Left renal pelvis (tissue), 4 donors: ENCODE data around the gene TMPO. TPM values are rescaled to one million over a fixed set of nuclear protein-coding genes. Genes with fewer than 3 reads are reported as not detected.
"Not testable (repeated sequence)": the region's sequence is repeated elsewhere in the genome, so short reads cannot be mapped to it uniquely, and the experiment has no call there.

ENCODE experiments used
- DNase-seq, 4 donors: peaks; one replicate each; pipeline ENCODE4 v3.0.0-alpha.2; 2013; ENCODE audit warnings: low read depth in 4 of 4, low spot score in 3 of 4
- polyA plus RNA-seq, 4 donors: library from polyadenylated mRNA; unstranded; fragments of 120-200 nt; gene quantifications; one replicate each; pipeline ENCODE4 v1.2.1, GENCODE V29; 2013; ENCODE audit not compliant: insufficient read length in 4 of 4

TMPO gene
- polyA plus RNA-seq, 4 donors = 187 to 215 (median 201) TPM

GRCh38 chr12:98576795-98577194, 61.4 kb downstream of the TMPO start:
- not testable (repeated sequence) for DNase-seq

- DNase-seq = no peak
Observed at GRCh38 chr12:98578392-98578791, 63.0 kb downstream of the TMPO start.

GRCh38 chr12:98578821-98579220, 63.4 kb downstream of the TMPO start:
- DNase-seq = no peak

GRCh38 chr12:98579347-98579746, 64.0 kb downstream of the TMPO start:
- no peak for DNase-seq

- DNase-seq = no peak
Observed at GRCh38 chr12:98579835-98580234, 64.4 kb downstream of the TMPO start.

- no peak for DNase-seq
Observed at GRCh38 chr12:98580695-98581094, 65.3 kb downstream of the TMPO start.

GRCh38 chr12:98581101-98581500, 65.7 kb downstream of the TMPO start:
- DNase-seq = no peak

- no peak for DNase-seq
Observed at GRCh38 chr12:98582093-98582492, 66.7 kb downstream of the TMPO start.

GRCh38 chr12:98587084-98587483, 71.7 kb downstream of the TMPO start:
- no peak for DNase-seq

GRCh38 chr12:98591209-98591608, 75.8 kb downstream of the TMPO start:
- DNase-seq = no peak

GRCh38 chr12:98592825-98593322, 77.5 kb downstream of the TMPO start:
- DNase-seq = no peak

- DNase-seq = peak; percentile 93 to 96 (median 94)
Observed at GRCh38 chr12:98593351-98594049, 78.1 kb downstream of the TMPO start, which contains the start of gene SLC25A3. TSS of gene SLC25A3 (plus strand) at chr12:98593686. CDS start at chr12:98593979, 293 bp downstream.

- no peak for DNase-seq
Observed at GRCh38 chr12:98594050-98594835, 78.9 kb downstream of the TMPO start.

GRCh38 chr12:98595243-98595988, 80.0 kb downstream of the TMPO start:
- DNase-seq = no peak

- DNase-seq = not testable (repeated sequence)
Observed at GRCh38 chr12:98597313-98597712, 81.9 kb downstream of the TMPO start.

Other genes starting within 250 kb of the TMPO start
- gene SLC25A3, start 78.1 kb downstream of the TMPO start, polyA plus RNA-seq = 100 to 1,000 TPM; 528 to 733 (median 604) TPM
- gene IKBIP, start 129.2 kb downstream of the TMPO start, polyA plus RNA-seq = 10 to 100 TPM; 23.1 to 34.7 (median 30.3) TPM
- gene APAF1, start 129.7 kb downstream of the TMPO start, polyA plus RNA-seq = 10 to 100 TPM; 31.5 to 47.0 (median 38.6) TPM